ENCODE results near the gene FTO. TPM values are rescaled to one million over a fixed set of nuclear protein-coding genes. Genes with fewer than 3 reads are reported as not detected.

FTO gene
- total RNA-seq, 1 donor from 2014 or later = 107 TPM

DNA sequence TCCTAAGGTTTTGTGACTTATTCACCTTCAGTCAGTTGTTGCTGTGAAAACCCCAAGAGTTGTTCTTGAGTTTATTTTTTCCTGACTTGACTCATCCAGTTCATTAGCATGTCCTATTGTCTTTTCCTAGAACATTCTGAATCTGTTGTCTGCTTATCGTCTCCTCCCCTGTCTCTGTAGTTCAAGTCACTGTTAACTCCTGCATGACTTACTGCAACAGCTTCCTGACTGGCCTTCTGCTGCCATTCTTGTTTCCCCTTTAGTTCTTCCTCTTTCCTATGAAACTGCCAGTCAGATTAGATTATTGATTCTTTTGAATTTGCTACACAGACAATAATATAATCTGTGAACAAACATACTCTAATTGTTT, 161.5 kb downstream of the FTO start:
- H3K27ac Mint-ChIP-seq (ENCODE audit: unreplicated experiment) = no peak overlapping the region
- DNase-seq (ENCODE audit: low read depth, low spot score) = no peak
- H3K4me1 Mint-ChIP-seq = peaks cover 6% of the 10 kb centered on the region
- TF ChIP-seq, protein P1, sequence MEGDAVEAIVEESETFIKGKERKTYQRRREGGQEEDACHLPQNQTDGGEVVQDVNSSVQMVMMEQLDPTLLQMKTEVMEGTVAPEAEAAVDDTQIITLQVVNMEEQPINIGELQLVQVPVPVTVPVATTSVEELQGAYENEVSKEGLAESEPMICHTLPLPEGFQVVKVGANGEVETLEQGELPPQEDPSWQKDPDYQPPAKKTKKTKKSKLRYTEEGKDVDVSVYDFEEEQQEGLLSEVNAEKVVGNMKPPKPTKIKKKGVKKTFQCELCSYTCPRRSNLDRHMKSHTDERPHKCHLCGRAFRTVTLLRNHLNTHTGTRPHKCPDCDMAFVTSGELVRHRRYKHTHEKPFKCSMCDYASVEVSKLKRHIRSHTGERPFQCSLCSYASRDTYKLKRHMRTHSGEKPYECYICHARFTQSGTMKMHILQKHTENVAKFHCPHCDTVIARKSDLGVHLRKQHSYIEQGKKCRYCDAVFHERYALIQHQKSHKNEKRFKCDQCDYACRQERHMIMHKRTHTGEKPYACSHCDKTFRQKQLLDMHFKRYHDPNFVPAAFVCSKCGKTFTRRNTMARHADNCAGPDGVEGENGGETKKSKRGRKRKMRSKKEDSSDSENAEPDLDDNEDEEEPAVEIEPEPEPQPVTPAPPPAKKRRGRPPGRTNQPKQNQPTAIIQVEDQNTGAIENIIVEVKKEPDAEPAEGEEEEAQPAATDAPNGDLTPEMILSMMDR (conservative IDR thresholded peaks at IDR 0.05) = no peak
- H3K4me3 Mint-ChIP-seq = no peak overlapping the region
- peaks cover 4% of the 10 kb centered on the region for H3K9me3 Mint-ChIP-seq
- peaks cover 20% of the 10 kb centered on the region for H3K36me3 Mint-ChIP-seq (ENCODE audit: low read depth)
- H3K27me3 Mint-ChIP-seq (ENCODE audit: low read depth) = no peaks in the 10 kb centered on the region

DNA sequence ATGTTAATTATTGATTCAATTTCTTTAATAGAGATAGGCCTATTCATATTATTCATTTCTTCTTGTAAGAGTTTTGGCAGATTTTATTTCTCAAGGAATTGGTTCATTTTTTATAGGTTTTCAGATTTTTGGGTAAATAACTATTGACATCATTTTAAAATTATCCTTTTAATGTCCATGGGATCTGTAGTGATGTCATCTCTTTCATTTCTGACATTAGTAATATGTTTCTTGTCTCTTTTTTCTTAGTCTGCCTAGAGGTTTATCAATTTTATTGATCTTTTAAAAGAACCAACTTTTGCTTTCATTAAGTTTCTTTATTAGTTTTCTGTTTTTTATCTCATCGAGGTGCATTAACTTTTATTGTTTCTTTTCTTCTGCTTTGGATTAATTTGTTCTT, 162.6 kb downstream of the FTO start:
- H3K36me3 Mint-ChIP-seq (ENCODE audit: low read depth) = peaks cover 29% of the 10 kb centered on the region
- H3K9me3 Mint-ChIP-seq = peaks cover 12% of the 10 kb centered on the region
- H3K4me1 Mint-ChIP-seq = peaks cover 6% of the 10 kb centered on the region
- H3K4me3 Mint-ChIP-seq = no peak overlapping the region
- no peak for DNase-seq (ENCODE audit: low read depth, low spot score)
- no peak overlapping the region for H3K27ac Mint-ChIP-seq (ENCODE audit: unreplicated experiment)
- H3K27me3 Mint-ChIP-seq (ENCODE audit: low read depth) = no peaks in the 10 kb centered on the region
- TF ChIP-seq, protein P1 (conservative IDR thresholded peaks at IDR 0.05) = no peak

DNA sequence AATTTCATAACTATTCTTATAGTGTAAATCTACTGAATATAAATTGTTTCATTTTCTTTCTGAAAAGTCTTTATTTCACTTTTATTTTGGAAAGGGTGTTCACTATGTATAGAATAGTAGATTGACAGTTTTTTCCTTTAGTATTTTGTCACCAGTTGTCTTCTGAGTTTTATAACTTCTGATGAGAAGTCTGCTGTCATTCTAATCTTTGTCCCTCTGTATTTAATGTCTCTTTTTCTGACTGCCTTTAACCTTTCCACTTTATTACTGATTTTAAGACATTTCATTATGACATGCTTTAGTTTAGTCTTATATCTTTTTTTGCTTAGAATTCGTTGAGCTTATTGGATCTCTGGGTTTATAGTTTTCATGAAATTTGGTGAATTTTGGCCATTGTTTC, 166.9 kb downstream of the FTO start:
- Mint-ChIP-seq H3K4me1 (peaks cover 6% of the 10 kb centered on the region), H3K27me3 (ENCODE audit: low read depth) (no peaks in the 10 kb centered on the region), H3K4me3 (no peak overlapping the region), H3K9me3 (peaks cover 12% of the 10 kb centered on the region), H3K36me3 (ENCODE audit: low read depth) (peaks cover 45% of the 10 kb centered on the region), H3K27ac (ENCODE audit: unreplicated experiment) (no peak overlapping the region)
- TF ChIP-seq, protein P1 (conservative IDR thresholded peaks at IDR 0.05) = no peak
- DNase-seq (ENCODE audit: low read depth, low spot score) = no peak

DNA sequence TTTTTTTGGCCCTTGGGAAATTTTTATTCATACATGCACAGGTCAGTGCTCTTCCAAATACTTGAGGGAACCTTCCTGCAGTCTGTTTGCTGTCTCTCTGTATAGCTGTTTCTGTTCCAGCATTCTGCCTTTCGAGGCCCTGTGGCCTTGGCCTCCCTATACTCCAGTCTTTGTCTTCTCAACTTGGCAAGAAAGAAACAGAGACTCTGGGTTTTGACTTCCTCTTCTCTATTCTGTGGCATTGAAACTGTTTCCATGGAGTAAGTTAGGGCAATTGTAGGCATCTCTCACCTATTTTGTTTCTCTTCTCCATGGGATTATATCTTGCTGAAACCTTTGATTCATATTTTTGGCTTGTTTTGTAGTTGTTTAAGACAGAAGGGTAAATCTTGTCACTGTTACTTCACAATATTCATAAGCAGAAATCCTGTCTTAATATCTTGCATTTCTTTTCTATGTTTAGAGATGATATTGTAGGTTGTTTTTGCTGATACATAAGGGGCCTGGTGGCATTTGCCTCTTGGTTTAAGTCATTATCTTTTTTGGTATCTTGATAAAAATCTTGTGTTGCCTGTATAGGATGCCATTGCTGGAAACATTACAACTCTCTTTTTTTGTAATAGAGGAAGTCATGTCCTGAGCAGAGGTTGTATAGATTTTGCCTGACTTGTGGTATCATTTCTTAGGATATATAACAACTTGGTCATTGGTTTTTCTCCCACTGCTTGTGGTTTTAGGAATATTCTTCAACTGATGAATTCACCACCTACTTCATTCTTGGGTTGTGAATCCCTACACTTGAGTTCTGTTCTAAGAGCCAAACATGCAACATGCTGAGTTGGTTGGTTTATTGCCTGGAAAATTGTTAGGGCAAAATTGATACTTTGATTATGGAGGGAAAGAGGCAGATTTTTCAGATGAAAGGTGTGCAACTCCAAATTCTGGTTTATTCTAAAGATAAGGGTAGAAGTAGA, 168.6 kb downstream of the FTO start:
- Mint-ChIP-seq H3K4me3 (no peak overlapping the region), H3K27me3 (ENCODE audit: low read depth) (no peaks in the 10 kb centered on the region), H3K27ac (ENCODE audit: unreplicated experiment) (no peak overlapping the region), H3K9me3 (peaks cover 12% of the 10 kb centered on the region), H3K36me3 (ENCODE audit: low read depth) (peaks cover 41% of the 10 kb centered on the region), H3K4me1 (peaks cover 6% of the 10 kb centered on the region)
- no peak for DNase-seq (ENCODE audit: low read depth, low spot score)
- TF ChIP-seq, protein P1 (conservative IDR thresholded peaks at IDR 0.05) = no peak

DNA sequence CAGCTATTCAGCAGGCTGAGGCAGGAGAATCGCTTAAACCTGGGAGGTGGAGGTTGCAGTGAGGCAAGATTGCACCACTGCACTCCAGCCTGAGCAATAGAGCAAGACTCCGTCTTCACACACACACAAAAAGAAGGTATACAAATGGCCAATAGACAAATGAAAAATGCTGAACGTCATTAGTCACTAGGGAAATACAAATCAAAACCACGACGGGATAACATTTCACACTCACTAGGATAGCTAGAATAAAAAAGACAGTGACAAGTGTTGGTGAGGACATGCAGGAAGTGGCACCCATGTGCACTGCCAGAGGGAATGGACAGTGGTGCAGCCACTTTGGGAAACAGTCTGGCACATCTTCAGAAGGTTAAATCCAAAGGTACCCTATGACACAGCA, 172.9 kb downstream of the FTO start:
- no peak for DNase-seq (ENCODE audit: low read depth, low spot score)
- Mint-ChIP-seq H3K27me3 (ENCODE audit: low read depth) (no peaks in the 10 kb centered on the region), H3K4me1 (peaks cover 6% of the 10 kb centered on the region), H3K9me3 (no peaks in the 10 kb centered on the region), H3K4me3 (no peak overlapping the region), H3K36me3 (ENCODE audit: low read depth) (peaks cover 21% of the 10 kb centered on the region), H3K27ac (ENCODE audit: unreplicated experiment) (no peak overlapping the region)
- TF ChIP-seq, protein P1 (conservative IDR thresholded peaks at IDR 0.05) = no peak
